ENCODE results near the gene CAPN10.

Gene CAPN10

GRCh38 chr2:240574386-240575100 is 12.0 kb upstream of the CAPN10 start:
- DNase-seq (ENCODE audit: low read depth, low spot score) = no peak

- no peak for DNase-seq (ENCODE audit: low read depth, low spot score)
Observed at GRCh38 chr2:240575101-240575965, 11.2 kb upstream of the CAPN10 start.

- DNase-seq (ENCODE audit: low read depth, low spot score) = no peak
Observed at GRCh38 chr2:240576036-240576435, 10.5 kb upstream of the CAPN10 start.

- DNase-seq (ENCODE audit: low read depth, low spot score) = no peak
Observed at GRCh38 chr2:240576436-240577205, 9.9 kb upstream of the CAPN10 start.

- DNase-seq (ENCODE audit: low read depth, low spot score) = no peak
Observed at GRCh38 chr2:240577281-240578109, 9.0 kb upstream of the CAPN10 start.

GRCh38 chr2:240578110-240578450 is 8.5 kb upstream of the CAPN10 start:
- DNase-seq (ENCODE audit: low read depth, low spot score) = no peak

- no peak for DNase-seq (ENCODE audit: low read depth, low spot score)
Observed at GRCh38 chr2:240578488-240578887, 8.0 kb upstream of the CAPN10 start.

GRCh38 chr2:240579071-240579762 is 7.3 kb upstream of the CAPN10 start:
- DNase-seq (ENCODE audit: low read depth, low spot score) = no peak

GRCh38 chr2:240579771-240580614 is 6.5 kb upstream of the CAPN10 start:
- peak; percentile 52 for DNase-seq (ENCODE audit: low read depth, low spot score)

GRCh38 chr2:240581811-240582210 is 4.7 kb upstream of the CAPN10 start:
- peak; percentile 60 for DNase-seq (ENCODE audit: low read depth, low spot score)

- no peak for DNase-seq (ENCODE audit: low read depth, low spot score)
Observed at GRCh38 chr2:240582781-240583180, 3.8 kb upstream of the CAPN10 start.

GRCh38 chr2:240583774-240584173 is 2.8 kb upstream of the CAPN10 start:
- DNase-seq (ENCODE audit: low read depth, low spot score) = no peak

GRCh38 chr2:240584486-240585031 is 2.0 kb upstream of the CAPN10 start:
- DNase-seq (ENCODE audit: low read depth, low spot score) = peak; percentile 84

GRCh38 chr2:240585101-240585500 is 1.4 kb upstream of the CAPN10 start:
- no peak for DNase-seq (ENCODE audit: low read depth, low spot score)

- no peak for DNase-seq (ENCODE audit: low read depth, low spot score)
Observed at GRCh38 chr2:240585681-240586197, 795 bp upstream of the CAPN10 start.

GRCh38 chr2:240586919-240587800 is 626 bp downstream of the CAPN10 start:
- peak; percentile 46 for DNase-seq (ENCODE audit: low read depth, low spot score)

- DNase-seq (ENCODE audit: low read depth, low spot score) = no peak
Observed at GRCh38 chr2:240588006-240588655, 1.6 kb downstream of the CAPN10 start.

GRCh38 chr2:240588669-240589068 is 2.1 kb downstream of the CAPN10 start:
- no peak for DNase-seq (ENCODE audit: low read depth, low spot score)
